CD4-positive, CD25-positive, alpha-beta regulatory T cell (primary cell): Measurements from ENCODE around the gene SSBP3. TPM values are rescaled to one million over a fixed set of nuclear protein-coding genes. Genes with fewer than 3 reads are reported as not detected.

Source experiments
- ATAC-seq, 2 donors: fragments of 150-1000 bp; cut with Tn5 transposase; one replicate each; pipeline ENCODE4 v1.10.0; 2021; ENCODE audit warnings: low read depth in 2 of 2, moderate number of reproducible peaks in 2 of 2, moderate library complexity in 1 of 2
- DNase-seq, 3 donors: peaks; one replicate each; pipeline versions ENCODE4 v3.0.0 to v3.0.0-alpha.2; 2012 to 2022; ENCODE audit warnings: mixed read lengths in 1 of 3
- H3K27ac ChIP-seq: one replicate; pipeline ENCODE4 v1.7.0; 2013; ENCODE audit warnings: mild to moderate bottlenecking, low read length; ENCODE audit not compliant: insufficient read depth, poor library complexity, severe bottlenecking
- H3K27me3 ChIP-seq: one replicate; pipeline ENCODE4 v1.7.0; 2013; ENCODE audit warnings: low read length; ENCODE audit not compliant: control insufficient read depth, insufficient read depth
- H3K36me3 ChIP-seq: one replicate; pipeline ENCODE4 v1.7.0; 2013; ENCODE audit warnings: mild to moderate bottlenecking, low read length, moderate library complexity; ENCODE audit not compliant: control insufficient read depth, insufficient read depth
- H3K4me1 ChIP-seq: 2 replicates; pipeline ENCODE4 v1.7.0; 2013; ENCODE audit warnings: mild to moderate bottlenecking, low read length; ENCODE audit not compliant: insufficient read depth, control insufficient read depth, poor library complexity, severe bottlenecking
- H3K4me3 ChIP-seq: one replicate; pipeline ENCODE4 v1.7.0; 2013; ENCODE audit warnings: low read depth, mild to moderate bottlenecking, low read length, moderate library complexity
- H3K9me3 ChIP-seq, 2 experiments: 1 replicate in 1 of 2; 2 replicates in 1 of 2; pipeline ENCODE4 v1.7.0; 2013; ENCODE audit warnings: low read length in 2 of 2, mild to moderate bottlenecking in 1 of 2, moderate library complexity in 1 of 2; ENCODE audit not compliant: control insufficient read depth in 2 of 2
- H3K27ac Mint-ChIP-seq, 3 donors: one replicate each; pipeline ENCODE4 v1.8.0; 2020 to 2022; ENCODE audit warnings: mild to moderate bottlenecking in 3 of 3, mixed read lengths in 3 of 3, moderate library complexity in 2 of 3
- H3K27me3 Mint-ChIP-seq: one replicate; pipeline ENCODE4 v1.8.0; 2022; ENCODE audit warnings: mild to moderate bottlenecking, mixed read lengths
- H3K36me3 Mint-ChIP-seq: one replicate; pipeline ENCODE4 v1.8.0; 2020; ENCODE audit warnings: mixed read lengths
- H3K4me1 Mint-ChIP-seq, 4 donors: one replicate each; pipeline ENCODE4 v1.8.0; 2020 to 2022; ENCODE audit warnings: mixed read lengths in 4 of 4, mild to moderate bottlenecking in 1 of 4
- H3K4me3 Mint-ChIP-seq, 4 donors: one replicate each; pipeline ENCODE4 v1.8.0; 2020 to 2022; ENCODE audit warnings: mild to moderate bottlenecking in 4 of 4, mixed read lengths in 4 of 4, moderate library complexity in 3 of 4
- H3K9me3 Mint-ChIP-seq, 7 donors: one replicate each; pipeline ENCODE4 v1.8.0; 2020 to 2022; ENCODE audit warnings: mixed read lengths in 7 of 7, mild to moderate bottlenecking in 3 of 7, moderate library complexity in 2 of 7
- polyA plus RNA-seq, 4 donors: library from polyadenylated mRNA; unstranded; fragments of 300-500 nt; fragmentation: Illumina TruSeq; gene quantifications; one replicate each; pipeline ENCODE4 v1.2.3, GENCODE V29; 2021
- total RNA-seq: library from RNA; stranded (reverse); gene quantifications from one replicate; pipeline ENCODE4 v1.2.3, GENCODE V29; 2022

SSBP3 gene
- total and polyA plus RNA-seq, 5 donors from 2014 or later = 5.4 to 30.6 (median 7.2) TPM

GRCh38 chr1:54354899-54355298, 51.3 kb downstream of the SSBP3 start:
- no peak for ATAC-seq
- H3K27me3 Mint-ChIP-seq = no peaks in the 10 kb centered on the region
- H3K36me3 Mint-ChIP-seq = peaks cover 13% of the 10 kb centered on the region

GRCh38 chr1:54353959-54354358, 52.2 kb downstream of the SSBP3 start:
- H3K36me3 Mint-ChIP-seq = peaks cover 8% of the 10 kb centered on the region
- H3K4me1 Mint-ChIP-seq = peaks cover 10 to 88% (median 39%) of the 10 kb centered on the region in 4 donors
- peak overlapping the region in 1 of 4 donors; percentile 75 for H3K4me3 Mint-ChIP-seq
- H3K27ac Mint-ChIP-seq = peak overlapping the region in 2 of 3 donors; percentile 51 to 94
- no peaks in the 10 kb centered on the region for H3K9me3 Mint-ChIP-seq
- Histone ChIP-seq H3K27ac (no peak overlapping the region), H3K36me3 (no peaks in the 10 kb centered on the region), H3K27me3 (no peaks in the 10 kb centered on the region), H3K4me1 (peaks cover 24% of the 10 kb centered on the region), H3K9me3 (no peaks in the 10 kb centered on the region), H3K4me3 (no peak overlapping the region)
- ATAC-seq (no peak), DNase-seq (no peak)
- no peaks in the 10 kb centered on the region for H3K27me3 Mint-ChIP-seq

More at GRCh38 chr1:54354899-54355298, 51.3 kb downstream of the SSBP3 start:
- Histone ChIP-seq H3K27me3 (no peaks in the 10 kb centered on the region), H3K9me3 (no peaks in the 10 kb centered on the region), H3K4me1 (peaks cover 24% of the 10 kb centered on the region), H3K36me3 (no peaks in the 10 kb centered on the region), H3K27ac (no peak overlapping the region), H3K4me3 (no peak overlapping the region)
- Mint-ChIP-seq H3K27ac (peak overlapping the region in 2 of 3 donors; percentile 51 to 94), H3K4me1 (peaks cover 7 to 87% (median 36%) of the 10 kb centered on the region in 4 donors), H3K4me3 (peak overlapping the region in 2 of 4 donors; percentile 43 to 75), H3K9me3 (no peaks in the 10 kb centered on the region)
- DNase-seq = no peak

GRCh38 chr1:54352755-54353154, 53.4 kb downstream of the SSBP3 start:
- peaks cover 23% of the 10 kb centered on the region for H3K4me1 ChIP-seq
- peaks cover 8% of the 10 kb centered on the region for H3K36me3 Mint-ChIP-seq
- H3K4me3 Mint-ChIP-seq = no peak overlapping the region
- peaks cover 10 to 84% (median 40%) of the 10 kb centered on the region in 4 donors for H3K4me1 Mint-ChIP-seq
- H3K9me3 ChIP-seq = no peaks in the 10 kb centered on the region
- H3K27me3 Mint-ChIP-seq = no peaks in the 10 kb centered on the region
- no peaks in the 10 kb centered on the region for H3K9me3 Mint-ChIP-seq
- H3K27ac ChIP-seq = no peak overlapping the region
- no peaks in the 10 kb centered on the region for H3K36me3 ChIP-seq
- H3K4me3 ChIP-seq = no peak overlapping the region
- ATAC-seq (no peak), DNase-seq (no peak)
- no peaks in the 10 kb centered on the region for H3K27me3 ChIP-seq
- H3K27ac Mint-ChIP-seq = peak overlapping the region; percentile 56 to 82 (median 77)

GRCh38 chr1:54350360-54350759, 55.8 kb downstream of the SSBP3 start:
- Histone ChIP-seq H3K27ac (no peak overlapping the region), H3K4me1 (peaks cover 3% of the 10 kb centered on the region), H3K36me3 (no peaks in the 10 kb centered on the region), H3K4me3 (no peak overlapping the region), H3K27me3 (no peaks in the 10 kb centered on the region), H3K9me3 (no peaks in the 10 kb centered on the region)
- H3K4me3 Mint-ChIP-seq = no peak overlapping the region
- DNase-seq (no peak), ATAC-seq (no peak)
- peaks cover 4% of the 10 kb centered on the region for H3K36me3 Mint-ChIP-seq
- no peaks in the 10 kb centered on the region for H3K9me3 Mint-ChIP-seq
- peak overlapping the region in 2 of 3 donors; percentile 14 to 37 for H3K27ac Mint-ChIP-seq
- peaks cover 4 to 65% (median 26%) of the 10 kb centered on the region in 4 donors for H3K4me1 Mint-ChIP-seq
- H3K27me3 Mint-ChIP-seq = no peaks in the 10 kb centered on the region

- H3K9me3 ChIP-seq = no peaks in the 10 kb centered on the region
- no peak overlapping the region for H3K27ac ChIP-seq
- no peaks in the 10 kb centered on the region for H3K4me1 ChIP-seq
- peaks cover 3% of the 10 kb centered on the region for H3K36me3 ChIP-seq
- Mint-ChIP-seq H3K27ac (peak overlapping the region in 1 of 3 donors; percentile 68), H3K4me3 (no peak overlapping the region), H3K4me1 (peaks cover 4 to 55% (median 28%) of the 10 kb centered on the region in 4 donors), H3K9me3 (no peaks in the 10 kb centered on the region), H3K27me3 (no peaks in the 10 kb centered on the region), H3K36me3 (peaks cover 7% of the 10 kb centered on the region)
- no peak for ATAC-seq
- no peak for DNase-seq
- no peak overlapping the region for H3K4me3 ChIP-seq
- H3K27me3 ChIP-seq = no peaks in the 10 kb centered on the region
Observed at GRCh38 chr1:54348700-54349021, 57.5 kb downstream of the SSBP3 start.

GRCh38 chr1:54347955-54348699, 58.1 kb downstream of the SSBP3 start:
- H3K27me3 ChIP-seq = no peaks in the 10 kb centered on the region
- ATAC-seq = no peak
- no peak overlapping the region for H3K4me3 Mint-ChIP-seq

GRCh38 chr1:54347261-54347954, 58.8 kb downstream of the SSBP3 start:
- Mint-ChIP-seq H3K27me3 (no peaks in the 10 kb centered on the region), H3K4me3 (no peak overlapping the region), H3K4me1 (peaks cover 4 to 54% (median 31%) of the 10 kb centered on the region in 4 donors), H3K36me3 (peaks cover 11% of the 10 kb centered on the region), H3K27ac (peak overlapping the region in 2 of 3 donors; percentile 42 to 68), H3K9me3 (no peaks in the 10 kb centered on the region)
- no peak overlapping the region for H3K27ac ChIP-seq
- H3K36me3 ChIP-seq = peaks cover 3% of the 10 kb centered on the region
- DNase-seq (no peak), ATAC-seq (no peak)
- no peaks in the 10 kb centered on the region for H3K27me3 ChIP-seq
- H3K4me1 ChIP-seq = no peaks in the 10 kb centered on the region
- no peaks in the 10 kb centered on the region for H3K9me3 ChIP-seq
- no peak overlapping the region for H3K4me3 ChIP-seq

More at GRCh38 chr1:54347955-54348699, 58.1 kb downstream of the SSBP3 start:
- H3K4me1 Mint-ChIP-seq = peaks cover 4 to 55% (median 30%) of the 10 kb centered on the region in 4 donors
- Histone ChIP-seq H3K27ac (no peak overlapping the region), H3K9me3 (no peaks in the 10 kb centered on the region), H3K4me1 (no peaks in the 10 kb centered on the region), H3K4me3 (no peak overlapping the region), H3K36me3 (peaks cover 3% of the 10 kb centered on the region)
- peaks cover 12% of the 10 kb centered on the region for H3K36me3 Mint-ChIP-seq
- H3K27me3 Mint-ChIP-seq = no peaks in the 10 kb centered on the region
- peak overlapping the region; percentile 42 to 76 (median 68) for H3K27ac Mint-ChIP-seq
- DNase-seq = no peak
- H3K9me3 Mint-ChIP-seq = no peaks in the 10 kb centered on the region
